Stimulated activated CD8-positive, alpha-beta memory T cell treated with anti-CD3 and anti-CD28 coated beads, Interleukin-4, amount 100 ng/mL, for 4 hours (primary cell): Measurements from ENCODE around the gene HERC4.
A peak's percentile ranks its signal among the peaks of the same experiment; 100 is the strongest.

ENCODE experiments used
- DNase-seq, 2 donors: peaks; one replicate each; pipeline ENCODE4 v3.0.0-alpha.2; 2020; ENCODE audit warnings: low read depth in 2 of 2, low spot score in 1 of 2

Gene HERC4

GRCh38 chr10:68074775-68075549, at the start of gene HERC4:
Gene HERC4 (minus strand): TSS chr10:68075283. CDS start chr10:68073108, 2,175 bp downstream.
- peak; percentile 69 to 86 for DNase-seq

- no peak for DNase-seq
These were observed 49.6 kb upstream of the HERC4 start for GRCh38 chr10:68124718-68125117.

- DNase-seq, result no peak
These were observed 46.8 kb upstream of the HERC4 start for GRCh38 chr10:68121852-68122251.

GRCh38 chr10:68121020-68121743, 46.1 kb upstream of the HERC4 start:
- no peak for DNase-seq

GRCh38 chr10:68118657-68119056, 43.6 kb upstream of the HERC4 start:
- no peak for DNase-seq

- no peak for DNase-seq
These were observed 37.8 kb upstream of the HERC4 start for GRCh38 chr10:68112837-68113236.

DNA sequence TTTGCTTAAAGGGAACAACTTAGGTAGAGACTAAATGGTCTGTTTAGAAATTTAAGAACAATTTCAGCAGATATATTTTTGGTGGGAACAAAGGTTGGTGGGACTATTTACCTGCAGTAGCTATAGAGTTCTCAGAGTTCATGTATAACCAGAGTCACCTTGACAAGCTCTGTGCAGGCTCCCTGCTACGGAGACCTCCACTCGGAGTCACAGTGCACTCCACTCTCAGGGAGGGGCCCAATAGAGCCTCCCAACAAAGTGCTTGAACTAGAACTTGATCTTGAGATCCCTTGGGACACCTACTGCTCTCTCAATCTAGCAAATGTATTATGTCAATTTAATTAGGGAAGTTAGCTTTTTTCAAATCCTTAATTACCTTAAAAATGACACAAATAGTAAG, 36.5 kb upstream of the HERC4 start:
- no peak for DNase-seq

DNA sequence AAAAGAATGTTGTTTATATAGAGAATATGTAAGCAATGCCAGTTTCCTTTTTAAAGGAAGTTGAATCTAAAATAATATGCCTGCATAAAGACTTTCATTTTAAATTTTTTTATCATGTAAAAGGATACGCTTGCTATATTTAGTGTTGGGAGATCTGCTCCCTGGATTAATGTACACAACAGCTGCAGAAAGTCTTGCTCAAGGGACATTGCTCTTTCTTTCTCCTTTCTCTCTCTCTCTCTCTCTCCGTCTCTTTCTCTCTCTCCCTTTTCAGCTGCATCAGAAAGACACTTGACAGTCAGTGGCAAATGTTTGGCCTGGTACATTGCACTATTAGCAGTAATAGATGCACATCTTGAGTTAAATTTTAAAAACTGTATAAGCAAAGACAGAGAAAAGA, 34.9 kb upstream of the HERC4 start:
- DNase-seq, result no peak

GRCh38 chr10:68109331-68109730, 34.2 kb upstream of the HERC4 start, which contains the start of gene MYPN:
Gene MYPN (plus strand): TSS chr10:68109488. CDS start chr10:68121439, 11,951 bp downstream.
- DNase-seq, result no peak

GRCh38 chr10:68108653-68109052, 33.6 kb upstream of the HERC4 start:
- DNase-seq, result no peak

GRCh38 chr10:68108051-68108450, 33.0 kb upstream of the HERC4 start:
- DNase-seq, result no peak

GRCh38 chr10:68107651-68108050, 32.6 kb upstream of the HERC4 start:
- DNase-seq, result no peak

DNA sequence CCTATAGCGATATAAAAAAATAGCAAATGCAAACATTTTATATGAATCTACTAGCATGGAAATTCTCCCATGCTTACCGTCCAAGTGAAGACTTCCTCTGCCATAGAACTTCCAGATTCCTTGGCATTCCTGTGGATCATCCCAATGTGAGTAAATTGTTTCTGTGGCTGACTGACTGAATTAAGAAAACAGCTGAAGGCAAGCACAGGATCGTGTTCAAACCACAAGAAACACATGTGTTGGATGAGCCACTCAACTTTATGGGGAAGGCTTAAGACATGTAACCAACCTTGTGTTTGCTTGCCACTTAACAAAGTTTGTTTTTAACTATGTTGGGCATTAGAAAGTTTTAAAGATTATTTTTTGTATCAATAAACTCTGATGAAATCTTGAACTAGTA, 31.6 kb upstream of the HERC4 start:
- DNase-seq, result no peak

- no peak for DNase-seq
These were observed 30.7 kb upstream of the HERC4 start for GRCh38 chr10:68105820-68106219.

- no peak for DNase-seq
These were observed 28.8 kb upstream of the HERC4 start for GRCh38 chr10:68103901-68104300.

- no peak for DNase-seq
These were observed 28.3 kb upstream of the HERC4 start for GRCh38 chr10:68103261-68103878.

GRCh38 chr10:68101066-68101465, 26.0 kb upstream of the HERC4 start:
- no peak for DNase-seq

- no peak for DNase-seq
These were observed 24.7 kb upstream of the HERC4 start for GRCh38 chr10:68099736-68100135.

GRCh38 chr10:68096913-68097516, 21.9 kb upstream of the HERC4 start:
- no peak for DNase-seq

- no peak for DNase-seq
These were observed 20.1 kb upstream of the HERC4 start for GRCh38 chr10:68095153-68095552.

DNA sequence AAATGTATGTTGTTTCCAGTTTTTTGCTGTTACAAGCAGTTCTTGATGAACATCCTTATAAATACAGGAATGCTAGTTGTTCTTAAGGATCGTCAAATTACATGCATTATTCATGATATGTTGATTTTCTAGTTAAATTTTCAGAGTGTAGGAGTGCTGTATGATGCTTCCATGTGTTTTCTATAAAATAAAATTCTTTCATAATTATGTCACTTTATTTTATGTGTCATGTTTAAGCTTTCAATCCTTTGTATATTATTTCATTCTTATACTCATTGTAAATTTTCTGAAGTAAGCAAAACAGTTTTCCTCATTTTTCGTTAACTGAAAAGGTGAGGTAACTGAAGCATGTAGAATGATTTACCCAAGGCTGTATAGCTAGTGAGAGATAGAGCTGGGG, 17.4 kb upstream of the HERC4 start:
- DNase-seq, result no peak

DNA sequence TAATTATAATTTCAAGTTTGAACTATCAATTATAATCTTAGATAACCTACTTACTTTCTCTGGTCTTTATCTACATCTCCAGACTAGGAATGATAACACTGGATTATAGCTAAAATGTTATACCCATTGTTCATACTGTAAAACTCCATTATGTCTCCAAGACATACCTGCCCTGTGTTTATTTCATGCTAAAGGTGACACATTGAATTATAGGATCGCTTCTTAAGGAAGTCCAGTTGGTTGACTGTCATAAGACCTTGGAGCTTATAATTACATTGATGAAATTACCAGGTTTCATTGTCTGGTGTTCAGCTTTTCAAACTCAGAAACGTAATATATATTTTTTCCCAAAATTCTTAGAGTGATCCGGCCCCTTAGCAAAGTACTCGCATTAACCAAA, 15.5 kb upstream of the HERC4 start:
- no peak for DNase-seq
